Astrocyte of the spinal cord (primary cell): ENCODE measurements around the gene DRC7.

Experiments
- DNase-seq: peaks from one replicate; pipeline ENCODE4 v3.0.0; 2011; ENCODE audit warnings: low read depth, low spot score
- H3K4me3 ChIP-seq: 2 replicates; pipeline ENCODE4 v1.5.1; 2011; ENCODE audit warnings: low read depth, mild to moderate bottlenecking, low read length, moderate library complexity
- CTCF ChIP-seq: IDR thresholded peaks from 2 replicates; pipeline ENCODE4 v1.5.1; 2012; ENCODE audit warnings: low read depth, mild to moderate bottlenecking, low read length, inconsistent platforms
- in situ Hi-C: cut with HindIII; loops from 2 replicates; pipeline ENCODE4 v1.10.0; 2017; ENCODE audit warnings: low sequenced_read_pairs

The DRC7 gene

GRCh38 chr16:57689762-57690558 lies 4.6 kb upstream of the DRC7 start:
- in situ Hi-C loops = no loop called here
- no peak for TF ChIP-seq CTCF
- no peak overlapping the region for H3K4me3 ChIP-seq
- no peak for DNase-seq

- in situ Hi-C loops = no loop called here
- no peak for TF ChIP-seq CTCF
- no peak for DNase-seq
- H3K4me3 ChIP-seq = no peak overlapping the region
Observed at GRCh38 chr16:57690782-57691471, 3.7 kb upstream of the DRC7 start.

GRCh38 chr16:57692636-57693035 lies 2.0 kb upstream of the DRC7 start:
- H3K4me3 ChIP-seq = no peak overlapping the region
- TF ChIP-seq CTCF = no peak
- in situ Hi-C loops = no loop called here
- DNase-seq = no peak

GRCh38 chr16:57693550-57693949 lies 1.1 kb upstream of the DRC7 start:
- no peak for TF ChIP-seq CTCF
- in situ Hi-C loops = no loop called here
- no peak for DNase-seq

GRCh38 chr16:57694231-57694724 lies 328 bp upstream of the DRC7 start:
- in situ Hi-C loops = no loop called here
- no peak for TF ChIP-seq CTCF
- no peak for DNase-seq
- no peak overlapping the region for H3K4me3 ChIP-seq

More at GRCh38 chr16:57693550-57693949, 1.1 kb upstream of the DRC7 start:
- no peak overlapping the region for H3K4me3 ChIP-seq

GRCh38 chr16:57695680-57696069 lies 1.1 kb downstream of the DRC7 start:
- in situ Hi-C loops = no loop called here
- no peak overlapping the region for H3K4me3 ChIP-seq
- no peak for TF ChIP-seq CTCF
- no peak for DNase-seq
